ENCODE results near the gene DLL4.
A peak's percentile ranks its signal among the peaks of the same experiment; 100 is the strongest.

DLL4 gene

GRCh38 chr15:40906991-40907802, 21.9 kb upstream of the DLL4 start:
- H3K9me3 ChIP-seq (ENCODE audit: insufficient read depth, low read length), result no peaks in the 10 kb centered on the region
- no peaks in the 10 kb centered on the region for H4K20me1 ChIP-seq (ENCODE audit: insufficient read depth, low read length)
- H3K27ac ChIP-seq (ENCODE audit: low read length), result peak overlapping the region; percentile 28
- TF ChIP-seq CTCF (IDR thresholded peaks at IDR 0.05; ENCODE audit: low read depth, low read length) (no peak), EZH2phosphoT487 (IDR thresholded peaks at IDR 0.05; ENCODE audit: low read depth) (no peak)
- H3K4me3 ChIP-seq (ENCODE audit: low read length), result peak overlapping the region; percentile 83
- H3K27me3 ChIP-seq (ENCODE audit: low read depth, low read length), result no peaks in the 10 kb centered on the region
- peak overlapping the region; percentile 63 for H3K9ac ChIP-seq (ENCODE audit: low read length)
- peaks cover 9% of the 10 kb centered on the region for H3K36me3 ChIP-seq (replicated peaks; ENCODE audit: low read depth, low read length)
- H3K4me1 ChIP-seq (ENCODE audit: low read length), result peaks cover 22% of the 10 kb centered on the region
- H3K79me2 ChIP-seq (ENCODE audit: low read length), result no peaks in the 10 kb centered on the region
- H3K4me2 ChIP-seq (ENCODE audit: low read length), result peak overlapping the region; percentile 93
- H2AFZ ChIP-seq (ENCODE audit: low read depth, low read length), result peak overlapping the region; percentile 33

DNA sequence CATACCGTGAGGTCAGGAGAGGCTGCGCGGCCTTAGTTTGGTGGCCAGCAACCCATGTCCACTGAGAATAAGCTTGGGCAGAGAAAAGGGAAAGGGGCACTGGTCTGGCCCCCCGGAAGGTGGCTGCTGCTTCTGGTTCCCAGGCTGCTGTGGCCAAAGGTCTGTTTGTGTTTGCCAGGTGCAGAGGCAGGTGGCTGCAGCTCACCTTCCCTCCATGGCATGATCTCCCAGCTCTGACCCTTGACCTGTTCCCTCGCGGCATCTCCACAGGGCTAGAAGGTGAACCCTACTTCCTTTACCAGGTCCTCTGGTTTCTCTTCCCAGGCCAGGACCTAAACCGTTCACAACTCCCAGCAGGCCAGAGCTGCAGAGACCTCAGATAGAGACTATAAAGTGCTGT, 21.0 kb upstream of the DLL4 start:
- H3K9me3 ChIP-seq (ENCODE audit: insufficient read depth, low read length), result no peaks in the 10 kb centered on the region
- peaks cover 4% of the 10 kb centered on the region for H3K36me3 ChIP-seq (replicated peaks; ENCODE audit: low read depth, low read length)
- H3K27me3 ChIP-seq (ENCODE audit: low read depth, low read length), result no peaks in the 10 kb centered on the region
- no peak overlapping the region for H3K27ac ChIP-seq (ENCODE audit: low read length)
- no peaks in the 10 kb centered on the region for H3K79me2 ChIP-seq (ENCODE audit: low read length)
- no peak overlapping the region for H2AFZ ChIP-seq (ENCODE audit: low read depth, low read length)
- no peak for TF ChIP-seq EZH2phosphoT487 (IDR thresholded peaks at IDR 0.05; ENCODE audit: low read depth)
- TF ChIP-seq CTCF (IDR thresholded peaks at IDR 0.05; ENCODE audit: low read depth, low read length), result no peak
- H3K4me2 ChIP-seq (ENCODE audit: low read length), result peak overlapping the region; percentile 93; the same call in 1 of the 2 replicates
- H3K9ac ChIP-seq (ENCODE audit: low read length), result no peak overlapping the region
- H3K4me3 ChIP-seq (ENCODE audit: low read length), result no peak overlapping the region
- H3K4me1 ChIP-seq (ENCODE audit: low read length), result peaks cover 31% of the 10 kb centered on the region
- H4K20me1 ChIP-seq (ENCODE audit: insufficient read depth, low read length), result no peaks in the 10 kb centered on the region

GRCh38 chr15:40909662-40910630, 19.2 kb upstream of the DLL4 start:
- Histone ChIP-seq H3K9ac (ENCODE audit: low read length) (no peak overlapping the region), H3K4me2 (ENCODE audit: low read length) (no peak overlapping the region)
- no peak for TF ChIP-seq CTCF (IDR thresholded peaks at IDR 0.05; ENCODE audit: low read depth, low read length)

DNA sequence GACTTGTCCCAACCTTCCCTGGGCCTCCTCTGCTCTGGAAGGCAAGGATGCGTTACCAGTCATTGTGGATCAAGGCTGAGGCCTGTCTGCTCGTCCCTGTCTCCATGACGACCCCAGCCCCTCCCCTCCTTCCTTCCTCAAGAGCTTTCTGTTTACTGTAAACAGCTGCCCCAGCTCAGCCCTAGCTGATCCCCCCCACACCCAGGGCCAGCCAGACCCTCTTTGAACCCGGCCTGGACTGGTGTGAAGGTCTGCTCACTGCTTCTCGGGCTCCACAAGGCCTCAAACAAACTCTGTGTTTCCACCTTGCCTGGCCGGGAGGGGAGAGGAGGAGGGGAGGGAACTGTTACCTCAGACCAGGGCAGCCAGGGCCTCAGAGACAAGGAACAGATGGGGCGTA, 18.0 kb upstream of the DLL4 start:
- H3K27me3 ChIP-seq (ENCODE audit: low read depth, low read length), result no peaks in the 10 kb centered on the region
- no peak overlapping the region for H3K4me2 ChIP-seq (ENCODE audit: low read length)
- TF ChIP-seq EZH2phosphoT487 (IDR thresholded peaks at IDR 0.05; ENCODE audit: low read depth) (no peak), CTCF (IDR thresholded peaks at IDR 0.05; ENCODE audit: low read depth, low read length) (no peak)
- H2AFZ ChIP-seq (ENCODE audit: low read depth, low read length), result peak overlapping the region; percentile 5; the same call in 1 of the 2 replicates
- no peak overlapping the region for H3K9ac ChIP-seq (ENCODE audit: low read length)
- H3K9me3 ChIP-seq (ENCODE audit: insufficient read depth, low read length), result no peaks in the 10 kb centered on the region
- H3K4me3 ChIP-seq (ENCODE audit: low read length), result no peak overlapping the region
- H3K36me3 ChIP-seq (replicated peaks; ENCODE audit: low read depth, low read length), result no peaks in the 10 kb centered on the region
- peaks cover 37% of the 10 kb centered on the region for H3K4me1 ChIP-seq (ENCODE audit: low read length)
- no peaks in the 10 kb centered on the region for H4K20me1 ChIP-seq (ENCODE audit: insufficient read depth, low read length)
- H3K79me2 ChIP-seq (ENCODE audit: low read length), result no peaks in the 10 kb centered on the region
- no peak overlapping the region for H3K27ac ChIP-seq (ENCODE audit: low read length)

More at GRCh38 chr15:40909662-40910630, 19.2 kb upstream of the DLL4 start:
- Histone ChIP-seq H4K20me1 (ENCODE audit: insufficient read depth, low read length) (no peaks in the 10 kb centered on the region), H2AFZ (ENCODE audit: low read depth, low read length) (no peak overlapping the region), H3K27me3 (ENCODE audit: low read depth, low read length) (no peaks in the 10 kb centered on the region), H3K4me3 (ENCODE audit: low read length) (no peak overlapping the region), H3K27ac (ENCODE audit: low read length) (no peak overlapping the region), H3K36me3 (replicated peaks; ENCODE audit: low read depth, low read length) (no peaks in the 10 kb centered on the region), H3K9me3 (ENCODE audit: insufficient read depth, low read length) (no peaks in the 10 kb centered on the region), H3K4me1 (ENCODE audit: low read length) (peaks cover 40% of the 10 kb centered on the region), H3K79me2 (ENCODE audit: low read length) (no peaks in the 10 kb centered on the region)

Data from OCI-LY3 (cell line).